Measurements from ENCODE around the gene DAB2IP.

The DAB2IP gene

GRCh38 chr9:121686930-121687541, 35.6 kb downstream of the DAB2IP start:
- DNase-seq = peak in 1 of 4 experiments; percentile 15

- no peak for DNase-seq
Observed at GRCh38 chr9:121688146-121688680, 36.8 kb downstream of the DAB2IP start.

- no peak for DNase-seq
Observed at GRCh38 chr9:121688681-121689080, 37.2 kb downstream of the DAB2IP start.

GRCh38 chr9:121689461-121690157, 38.2 kb downstream of the DAB2IP start:
- DNase-seq = no peak

- DNase-seq = no peak
Observed at GRCh38 chr9:121690316-121690715, 38.9 kb downstream of the DAB2IP start.

- DNase-seq = no peak
Observed at GRCh38 chr9:121690766-121691165, 39.3 kb downstream of the DAB2IP start.

GRCh38 chr9:121691890-121692289, 40.5 kb downstream of the DAB2IP start:
- no peak for DNase-seq

GRCh38 chr9:121692606-121693387, 41.4 kb downstream of the DAB2IP start:
- no peak for DNase-seq

- DNase-seq = no peak
Observed at GRCh38 chr9:121693388-121693670, 41.9 kb downstream of the DAB2IP start.

GRCh38 chr9:121694001-121694400, 42.6 kb downstream of the DAB2IP start:
- no peak for DNase-seq

- DNase-seq = no peak
Observed at GRCh38 chr9:121694600-121694999, 43.2 kb downstream of the DAB2IP start.

- no peak for DNase-seq
Observed at GRCh38 chr9:121696930-121697329, 45.5 kb downstream of the DAB2IP start.

- DNase-seq = peak in 2 of 4 experiments; percentile 10 to 15
Observed at GRCh38 chr9:121698627-121699570, 47.5 kb downstream of the DAB2IP start.

GRCh38 chr9:121699571-121700164, 48.2 kb downstream of the DAB2IP start:
- DNase-seq = no peak

- no peak for DNase-seq
Observed at GRCh38 chr9:121700165-121700831, 48.9 kb downstream of the DAB2IP start.

- no peak for DNase-seq
Observed at GRCh38 chr9:121700832-121701419, 49.5 kb downstream of the DAB2IP start.

GRCh38 chr9:121701736-121702261, 50.4 kb downstream of the DAB2IP start:
- no peak for DNase-seq

- DNase-seq = no peak
Observed at GRCh38 chr9:121703014-121703734, 51.7 kb downstream of the DAB2IP start.

- no peak for DNase-seq
Observed at GRCh38 chr9:121704281-121704680, 52.8 kb downstream of the DAB2IP start.

GRCh38 chr9:121706149-121706750, 54.8 kb downstream of the DAB2IP start:
- DNase-seq = no peak
